HepG2 (cell line): ENCODE measurements around the gene BHMT. TPM values are rescaled to one million over a fixed set of nuclear protein-coding genes. Genes with fewer than 3 reads are reported as not detected.

Source experiments
- BORCS8-MEF2B ChIP-seq: sonication (generic); formaldehyde crosslinking; IDR thresholded peaks from 2 replicates; pipeline ENCODE4 v1.8.0; 2022; ENCODE audit warnings: mild to moderate bottlenecking, missing genetic modification reagents
- CHCHD3 ChIP-seq: sonication (generic); formaldehyde crosslinking; IDR thresholded peaks from 2 replicates; pipeline ENCODE4 v1.8.0; 2022; ENCODE audit warnings: mild to moderate bottlenecking, missing genetic modification reagents, moderate library complexity
- GATA4 ChIP-seq: sonication (generic); IDR thresholded peaks from 2 replicates; pipeline ENCODE4 v1.6.1; 2016; ENCODE audit warnings: antibody characterized with exemption, low read depth, borderline replicate concordance
- MIER3 ChIP-seq: IDR thresholded peaks from 2 replicates; pipeline ENCODE4 v1.6.1; 2016; ENCODE audit warnings: missing compliant biosample characterization, borderline replicate concordance
- ZNF704 ChIP-seq: sonication (generic); formaldehyde crosslinking; IDR thresholded peaks from 2 replicates; pipeline ENCODE4 v1.8.1; 2023; ENCODE audit warnings: mild to moderate bottlenecking, inconsistent platforms, moderate library complexity, missing genetic modification reagents, borderline replicate concordance
- polyA plus RNA-seq, 8 experiments: library from polyadenylated mRNA; depleted of rRNA in 3 of 8; stranded (reverse) in 7 of 8; unstranded in 1 of 8; fragments of >200 nt; fragmentation: Illumina TruSeq in 4 of 8; extraction: Trizol in 4 of 8; gene quantifications; 2 replicates each; pipeline versions ENCODE4 v1.2.1 to v1.2.3, GENCODE V29; 2011 to 2016; ENCODE audit warnings: low read depth in 4 of 8, missing spikeins in 1 of 8, mixed read lengths in 1 of 8; ENCODE audit not compliant: insufficient read depth in 1 of 8
- total RNA-seq, 5 experiments: library from RNA; depleted of rRNA; stranded (reverse); fragments of >200 nt; fragmentation: Illumina TruSeq; extraction: Trizol; gene quantifications; 2 replicates each; pipeline ENCODE4 v1.2.3, GENCODE V29; 2016; ENCODE audit warnings: low read depth in 1 of 5
- TF ChIP-seq, protein P1 (sequence below): sonication (generic); formaldehyde crosslinking; IDR thresholded peaks from 2 replicates; pipeline ENCODE4 v1.4.0; 2020; ENCODE audit warnings: missing genetic modification reagents, borderline replicate concordance
- TF ChIP-seq, protein P2 (sequence below): sonication (generic); formaldehyde crosslinking; IDR thresholded peaks from 2 replicates; pipeline ENCODE4 v1.5.0; 2020; ENCODE audit warnings: mild to moderate bottlenecking, missing genetic modification reagents, borderline replicate concordance
- TF ChIP-seq, protein P3 (sequence below): sonication (generic); formaldehyde crosslinking; IDR thresholded peaks from 2 replicates; pipeline ENCODE4 v1.5.0; 2020; ENCODE audit warnings: missing genetic modification reagents
- TF ChIP-seq, protein P4 (sequence below): sonication (generic); formaldehyde crosslinking; IDR thresholded peaks from 2 replicates; pipeline ENCODE4 v1.5.1; 2020; ENCODE audit warnings: mild to moderate bottlenecking, missing genetic modification reagents, borderline replicate concordance

Gene BHMT
- total and polyA plus RNA-seq, 2 of the 13 experiments (the other 11 are each of a cell fraction or from before 2014, with no cell fraction given): 0.40 to 6.4 TPM

GRCh38 chr5:79086116-79086515, 25.5 kb upstream of the BHMT start (continued):
- TF ChIP-seq, protein P1, sequence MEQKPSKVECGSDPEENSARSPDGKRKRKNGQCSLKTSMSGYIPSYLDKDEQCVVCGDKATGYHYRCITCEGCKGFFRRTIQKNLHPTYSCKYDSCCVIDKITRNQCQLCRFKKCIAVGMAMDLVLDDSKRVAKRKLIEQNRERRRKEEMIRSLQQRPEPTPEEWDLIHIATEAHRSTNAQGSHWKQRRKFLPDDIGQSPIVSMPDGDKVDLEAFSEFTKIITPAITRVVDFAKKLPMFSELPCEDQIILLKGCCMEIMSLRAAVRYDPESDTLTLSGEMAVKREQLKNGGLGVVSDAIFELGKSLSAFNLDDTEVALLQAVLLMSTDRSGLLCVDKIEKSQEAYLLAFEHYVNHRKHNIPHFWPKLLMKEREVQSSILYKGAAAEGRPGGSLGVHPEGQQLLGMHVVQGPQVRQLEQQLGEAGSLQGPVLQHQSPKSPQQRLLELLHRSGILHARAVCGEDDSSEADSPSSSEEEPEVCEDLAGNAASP (CRISPR knock-in tag): no peak
- TF ChIP-seq, protein P2, sequence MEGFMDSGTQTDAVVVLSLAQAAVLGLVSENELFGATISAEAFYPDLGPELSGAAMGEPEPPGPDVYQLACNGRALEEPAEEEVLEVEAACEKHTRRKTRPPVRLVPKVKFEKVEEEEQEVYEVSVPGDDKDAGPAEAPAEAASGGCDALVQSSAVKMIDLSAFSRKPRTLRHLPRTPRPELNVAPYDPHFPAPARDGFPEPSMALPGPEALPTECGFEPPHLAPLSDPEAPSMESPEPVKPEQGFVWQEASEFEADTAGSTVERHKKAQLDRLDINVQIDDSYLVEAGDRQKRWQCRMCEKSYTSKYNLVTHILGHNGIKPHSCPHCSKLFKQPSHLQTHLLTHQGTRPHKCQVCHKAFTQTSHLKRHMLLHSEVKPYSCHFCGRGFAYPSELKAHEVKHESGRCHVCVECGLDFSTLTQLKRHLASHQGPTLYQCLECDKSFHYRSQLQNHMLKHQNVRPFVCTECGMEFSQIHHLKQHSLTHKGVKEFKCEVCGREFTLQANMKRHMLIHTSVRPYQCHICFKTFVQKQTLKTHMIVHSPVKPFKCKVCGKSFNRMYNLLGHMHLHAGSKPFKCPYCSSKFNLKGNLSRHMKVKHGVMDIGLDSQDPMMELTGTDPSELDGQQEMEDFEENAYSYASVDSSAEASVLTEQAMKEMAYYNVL (CRISPR knock-in tag): no peak
- TF ChIP-seq, protein P3, sequence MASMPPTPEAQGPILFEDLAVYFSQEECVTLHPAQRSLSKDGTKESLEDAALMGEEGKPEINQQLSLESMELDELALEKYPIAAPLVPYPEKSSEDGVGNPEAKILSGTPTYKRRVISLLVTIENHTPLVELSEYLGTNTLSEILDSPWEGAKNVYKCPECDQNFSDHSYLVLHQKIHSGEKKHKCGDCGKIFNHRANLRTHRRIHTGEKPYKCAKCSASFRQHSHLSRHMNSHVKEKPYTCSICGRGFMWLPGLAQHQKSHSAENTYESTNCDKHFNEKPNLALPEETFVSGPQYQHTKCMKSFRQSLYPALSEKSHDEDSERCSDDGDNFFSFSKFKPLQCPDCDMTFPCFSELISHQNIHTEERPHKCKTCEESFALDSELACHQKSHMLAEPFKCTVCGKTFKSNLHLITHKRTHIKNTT (CRISPR knock-in tag): no peak
- TF ChIP-seq BORCS8-MEF2B (CRISPR knock-in tag) (no peak), MIER3 (CRISPR knock-in tag) (no peak), CHCHD3 (no peak), ZNF704 (CRISPR knock-in tag) (no peak), GATA4 (no peak)
- TF ChIP-seq, protein P4, sequence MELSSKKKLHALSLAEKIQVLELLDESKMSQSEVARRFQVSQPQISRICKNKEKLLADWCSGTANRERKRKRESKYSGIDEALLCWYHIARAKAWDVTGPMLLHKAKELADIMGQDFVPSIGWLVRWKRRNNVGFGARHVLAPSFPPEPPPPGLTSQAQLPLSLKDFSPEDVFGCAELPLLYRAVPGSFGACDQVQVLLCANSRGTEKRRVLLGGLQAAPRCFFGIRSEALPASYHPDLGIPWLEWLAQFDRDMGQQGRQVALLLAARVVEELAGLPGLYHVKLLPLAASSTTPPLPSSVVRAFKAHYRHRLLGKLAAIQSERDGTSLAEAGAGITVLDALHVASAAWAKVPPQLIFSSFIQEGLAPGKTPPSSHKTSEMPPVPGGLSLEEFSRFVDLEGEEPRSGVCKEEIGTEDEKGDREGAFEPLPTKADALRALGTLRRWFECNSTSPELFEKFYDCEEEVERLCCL (CRISPR knock-in tag): no peak
